T1000 (cell line): ENCODE measurements around the gene CSE1L.
"Not testable (repeated sequence)": the region's sequence is repeated elsewhere in the genome, so short reads cannot be mapped to it uniquely, and the experiment has no call there.

Experiments
- DNase-seq: peaks from one replicate; lab custom pipeline; 2025; ENCODE audit warnings: mixed read lengths; lab: John Stamatoyannopoulos, UW

CSE1L gene

DNA sequence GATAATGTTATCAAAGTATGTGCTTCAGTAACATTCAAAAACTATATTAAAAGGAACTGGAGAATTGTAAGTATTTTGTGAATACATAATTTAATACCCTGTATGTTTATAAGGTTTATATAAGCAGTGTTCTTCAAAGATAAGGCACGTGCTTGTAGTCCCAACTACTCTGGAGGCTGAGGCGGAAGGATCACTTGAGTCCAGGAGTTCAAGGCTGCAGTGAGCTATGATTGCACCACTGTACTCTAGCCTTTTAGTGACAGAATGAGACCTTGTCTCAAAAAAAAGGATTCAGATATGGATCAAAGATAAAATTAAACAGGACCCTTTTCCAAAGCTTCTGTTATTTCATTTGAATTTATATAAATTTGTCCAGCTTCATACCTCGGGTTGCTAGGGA lies 17.2 kb downstream of the CSE1L start:
- DNase-seq, result no peak

DNA sequence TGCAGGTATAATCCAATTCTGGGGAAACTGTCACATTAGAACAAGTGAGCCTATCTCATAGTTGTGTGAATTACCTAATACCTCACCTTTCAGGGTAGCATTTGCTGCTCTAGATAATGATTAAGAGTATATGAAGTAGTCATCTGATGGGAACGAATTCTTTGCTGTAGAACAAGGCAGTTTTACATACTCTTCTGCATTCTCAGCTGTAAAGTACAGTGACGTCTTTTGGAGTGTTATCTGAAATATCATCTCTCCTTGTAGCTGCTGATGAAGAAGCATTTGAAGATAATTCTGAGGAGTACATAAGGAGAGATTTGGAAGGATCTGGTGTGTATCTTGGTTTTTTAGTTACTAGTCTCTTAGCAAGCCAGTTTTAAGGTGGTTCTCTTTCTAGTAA lies 28.4 kb downstream of the CSE1L start:
- no peak for DNase-seq

DNA sequence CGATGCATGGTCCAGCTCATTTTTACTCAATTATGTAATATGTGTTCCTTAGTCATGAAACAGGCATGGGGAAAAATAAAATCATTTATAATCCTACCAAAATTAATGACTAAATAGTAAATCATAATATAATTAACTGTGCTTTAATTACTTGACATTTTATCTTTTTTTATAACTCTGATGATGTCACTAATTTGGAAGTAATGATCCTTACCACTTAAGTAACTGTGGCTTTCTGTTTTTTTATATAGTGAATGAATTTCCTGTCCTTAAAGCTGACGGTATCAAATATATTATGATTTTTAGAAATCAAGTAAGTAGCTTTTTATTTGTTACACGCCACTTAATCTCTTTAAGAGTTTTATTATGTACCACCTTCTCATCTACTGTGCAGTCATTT lies 32.2 kb downstream of the CSE1L start:
- no peak for DNase-seq

DNA sequence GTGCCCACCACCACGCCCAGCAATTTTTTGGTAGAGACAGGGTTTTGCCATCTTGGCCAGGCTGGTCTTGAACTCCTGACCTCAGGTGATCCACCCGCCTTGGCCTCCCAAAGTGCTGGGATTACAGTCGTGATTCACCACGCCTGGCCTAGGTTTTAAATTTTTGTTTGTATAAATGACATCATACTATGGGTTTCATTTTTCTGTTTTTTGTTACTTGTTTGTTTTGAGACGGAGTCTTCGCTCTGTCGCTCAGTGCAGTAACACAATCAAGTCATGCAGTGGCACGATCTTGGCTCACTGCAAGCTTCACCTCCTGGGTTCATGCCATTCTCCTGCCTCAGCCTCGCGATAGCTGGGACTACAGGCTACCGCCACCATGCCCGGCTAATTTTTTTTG lies 36.2 kb downstream of the CSE1L start:
- DNase-seq, result not testable (repeated sequence)

DNA sequence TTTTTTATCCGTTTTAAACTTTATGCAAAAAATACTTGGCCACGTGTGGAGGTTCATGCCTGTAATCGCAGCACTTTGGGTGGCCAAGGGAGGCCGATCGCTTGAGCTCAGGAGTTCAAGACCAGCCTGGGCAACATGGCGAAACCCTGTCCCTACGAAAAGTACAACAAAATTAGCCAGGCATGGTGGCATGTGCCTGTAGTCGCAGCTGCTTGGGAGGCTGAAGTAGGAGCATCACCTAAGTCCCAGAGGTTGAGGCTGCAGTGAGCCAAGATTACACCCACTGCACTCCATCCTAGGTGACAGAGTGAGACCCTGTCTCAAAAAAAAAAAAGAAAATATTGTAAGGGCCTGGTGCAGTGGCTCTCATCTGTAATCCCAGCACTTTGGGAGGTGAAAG lies 45.0 kb downstream of the CSE1L start:
- DNase-seq, result no peak

DNA sequence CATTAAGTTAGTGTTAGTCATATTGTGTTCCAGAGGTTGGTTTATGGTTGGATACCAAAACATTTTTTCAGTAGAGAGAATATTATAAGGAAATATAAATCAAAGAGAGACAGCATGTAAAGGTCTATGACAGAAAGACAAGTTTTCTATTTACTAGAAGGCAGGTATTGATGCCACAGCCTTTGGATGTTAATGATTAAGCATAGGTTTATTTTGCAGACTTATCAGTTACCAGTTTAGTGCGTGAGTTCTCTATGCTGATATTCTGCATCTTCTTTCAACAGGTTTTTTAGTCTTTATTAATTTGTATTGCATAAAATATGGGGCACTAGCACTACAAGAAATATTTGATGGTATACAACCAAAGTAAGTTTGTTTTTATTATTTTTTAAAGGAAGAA lies 45.6 kb downstream of the CSE1L start:
- DNase-seq, result no peak

DNA sequence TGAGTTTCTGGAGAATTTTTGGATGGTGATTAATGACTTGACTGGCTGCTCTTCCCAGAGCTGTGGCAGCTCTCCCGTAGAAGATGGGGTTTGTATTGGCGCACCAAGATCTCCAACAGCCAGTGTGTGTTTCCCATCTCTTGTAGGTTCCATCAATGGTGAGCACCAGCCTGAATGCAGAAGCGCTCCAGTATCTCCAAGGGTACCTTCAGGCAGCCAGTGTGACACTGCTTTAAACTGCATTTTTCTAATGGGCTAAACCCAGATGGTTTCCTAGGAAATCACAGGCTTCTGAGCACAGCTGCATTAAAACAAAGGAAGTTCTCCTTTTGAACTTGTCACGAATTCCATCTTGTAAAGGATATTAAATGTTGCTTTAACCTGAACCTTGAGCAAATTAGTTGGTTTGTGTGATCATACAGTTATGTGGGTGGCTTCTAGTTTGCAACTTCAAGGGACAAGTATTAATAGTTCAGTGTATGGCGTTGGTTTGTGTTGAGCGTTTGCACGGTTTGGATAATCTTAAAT lies 50.2 kb downstream of the CSE1L start:
- DNase-seq, result no peak

DNA sequence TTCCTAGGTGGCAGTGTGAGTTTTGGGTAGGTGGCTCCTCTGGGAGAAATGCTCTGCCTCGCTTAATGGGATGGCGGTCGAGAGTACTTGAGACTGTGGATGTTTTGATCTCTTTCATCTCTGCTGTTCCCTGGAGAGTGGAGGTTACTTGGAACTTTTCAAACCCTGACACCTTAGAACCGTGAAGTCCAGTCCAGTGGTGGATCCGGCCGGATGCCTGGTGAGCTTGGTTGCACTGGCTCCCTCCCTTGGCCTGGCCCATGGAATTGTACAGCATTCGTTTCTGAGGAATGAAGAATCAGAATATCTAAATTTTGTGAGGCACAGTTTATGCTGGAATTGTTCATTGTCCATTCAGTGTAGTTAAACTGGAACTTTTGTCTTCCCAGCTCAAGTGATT lies 51.0 kb downstream of the CSE1L start:
- DNase-seq, result no peak

DNA sequence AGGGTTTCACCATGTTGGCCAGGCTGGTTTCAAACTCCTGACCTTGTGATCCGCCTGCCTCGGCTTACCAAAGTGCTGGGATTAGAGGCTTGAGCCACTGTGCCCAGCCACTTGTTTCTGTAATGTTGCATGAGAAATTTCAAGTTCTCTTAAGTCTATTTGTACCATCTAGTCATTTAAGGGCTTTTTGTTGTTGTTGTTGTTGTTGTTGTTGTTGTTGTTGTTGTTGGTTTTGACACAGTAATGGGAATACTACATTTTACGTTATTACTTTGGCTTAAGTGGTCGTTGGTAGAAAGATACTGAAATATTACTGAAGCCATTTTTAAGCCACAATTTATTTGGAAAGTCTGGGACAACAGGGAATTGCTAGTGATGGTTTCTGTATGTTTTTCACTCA lies 52.0 kb downstream of the CSE1L start:
- no peak for DNase-seq

DNA sequence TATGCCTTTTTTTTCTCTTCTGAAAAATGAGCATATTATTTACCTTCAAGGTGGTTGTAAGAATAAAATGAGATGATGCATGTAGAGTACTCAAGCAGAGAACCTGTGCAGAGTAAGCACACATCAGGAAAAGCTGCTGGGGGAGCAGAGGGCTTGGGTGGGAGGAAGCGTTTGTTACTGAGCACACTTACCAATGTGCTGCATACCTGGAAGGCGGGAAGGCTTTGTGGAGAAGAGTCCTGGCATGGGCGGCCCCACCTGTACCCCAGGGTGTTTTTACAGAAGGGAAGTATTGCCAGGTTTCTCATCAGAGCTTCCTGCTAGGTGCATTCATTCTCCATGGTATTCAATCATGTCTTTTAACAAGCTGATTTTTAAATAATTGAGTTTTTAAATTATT lies 52.9 kb downstream of the CSE1L start:
- DNase-seq, result no peak

DNA sequence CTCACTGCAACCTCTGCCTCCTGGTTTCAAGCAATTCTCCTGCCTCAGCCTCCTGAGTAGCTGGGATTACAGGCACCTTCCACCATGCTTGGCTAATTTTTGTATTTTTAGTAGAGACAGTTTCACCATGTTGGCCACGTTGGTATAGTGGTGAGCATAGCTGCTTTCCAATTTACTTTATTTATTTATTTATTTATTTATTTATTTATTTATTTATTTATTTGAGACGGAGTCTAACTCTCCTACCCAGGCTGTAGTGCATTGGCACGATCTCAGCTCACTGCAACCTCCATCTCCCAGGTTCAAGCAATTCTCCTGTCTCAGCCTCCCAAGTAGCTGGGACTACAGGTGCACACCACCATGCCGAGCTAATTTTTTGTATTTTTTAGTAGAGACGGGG lies 54.2 kb downstream of the CSE1L start:
- DNase-seq, result not testable (repeated sequence)

DNA sequence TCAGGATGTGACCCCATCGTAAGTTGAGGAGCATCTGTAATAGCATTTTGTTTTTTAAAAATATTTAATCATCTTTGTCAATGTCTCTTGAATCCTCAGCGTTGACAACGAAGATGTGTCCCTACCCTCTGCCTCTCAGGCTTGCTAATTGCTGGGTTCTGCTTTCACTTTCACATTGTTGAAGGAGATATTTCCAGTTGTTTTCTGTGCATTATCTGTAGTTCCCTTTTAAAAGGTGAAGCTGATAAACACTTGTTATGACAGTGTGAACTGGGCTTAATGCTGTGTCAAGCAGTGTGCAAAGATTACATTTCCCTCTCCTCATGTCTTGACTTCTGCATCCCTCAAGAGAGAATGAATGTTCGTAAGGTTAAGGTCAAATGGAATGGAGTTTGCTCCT lies 54.9 kb downstream of the CSE1L start:
- no peak for DNase-seq

DNA sequence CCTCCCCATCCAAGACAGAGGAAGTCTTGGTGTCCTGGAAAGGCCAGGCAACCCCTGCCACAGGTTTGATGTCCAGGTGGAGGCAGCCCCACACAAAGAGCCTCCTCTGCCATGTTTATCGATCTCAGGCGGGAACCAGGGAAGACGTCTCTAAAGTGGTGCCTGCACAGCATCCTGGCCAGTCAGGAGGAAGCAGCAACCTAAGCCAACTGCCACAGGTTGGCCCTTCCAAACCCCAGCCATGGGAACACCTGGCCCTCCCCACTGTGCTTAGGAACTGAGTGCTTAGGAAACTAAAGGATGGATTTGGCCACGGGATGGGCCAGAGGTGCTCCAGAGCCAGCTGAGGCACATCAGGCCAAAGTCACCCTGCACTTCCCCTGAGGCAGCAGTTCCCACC lies 56.9 kb downstream of the CSE1L start:
- no peak for DNase-seq

DNA sequence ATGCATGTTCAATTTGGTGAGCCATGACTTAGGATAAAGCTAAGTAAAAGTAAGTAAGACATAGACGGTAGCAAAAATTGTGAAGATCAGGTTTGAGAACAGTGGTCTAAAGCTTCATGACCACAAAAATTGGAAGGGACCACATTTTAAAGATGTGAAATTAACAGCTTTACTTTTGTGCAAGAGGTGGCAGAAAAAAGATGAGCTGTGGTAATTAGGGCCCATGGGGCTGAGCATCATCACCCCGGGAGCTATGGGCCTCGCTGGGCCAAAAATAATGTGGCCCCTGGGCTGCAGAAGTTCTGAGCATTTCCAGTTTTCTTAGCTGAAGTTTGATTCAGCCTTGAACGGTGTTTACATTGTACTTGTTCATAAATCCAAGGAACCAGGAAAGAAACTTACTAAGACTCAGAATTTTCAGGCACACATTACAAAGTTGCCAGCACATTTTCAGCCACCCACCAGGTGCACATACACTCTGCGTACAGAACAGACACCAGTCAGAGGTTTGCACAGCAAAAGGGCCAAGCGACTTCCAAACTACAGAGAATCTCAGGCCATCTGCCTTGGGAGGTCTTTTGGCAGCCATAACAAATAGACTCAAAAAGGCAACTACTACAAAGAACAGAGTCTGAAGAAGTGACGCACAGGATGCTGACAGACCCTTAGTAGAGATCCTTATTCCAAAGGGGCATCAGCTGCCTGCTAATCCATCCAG lies 57.7 kb downstream of the CSE1L start:
- DNase-seq, result no peak

DNA sequence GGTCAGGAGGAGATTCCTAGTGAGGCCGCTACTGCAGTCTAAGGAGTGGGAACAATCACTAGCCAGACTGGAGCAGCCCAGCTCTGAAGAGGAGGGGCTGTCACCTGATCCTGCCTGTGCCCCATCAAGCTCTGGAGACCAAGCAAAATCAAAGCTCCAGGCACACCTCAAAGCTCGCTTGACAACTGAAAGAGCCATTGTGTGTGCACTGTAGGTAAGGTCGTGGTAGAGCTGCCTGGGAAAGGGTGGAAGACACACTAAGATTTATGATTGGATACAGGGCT lies 58.2 kb downstream of the CSE1L start:
- no peak for DNase-seq

DNA sequence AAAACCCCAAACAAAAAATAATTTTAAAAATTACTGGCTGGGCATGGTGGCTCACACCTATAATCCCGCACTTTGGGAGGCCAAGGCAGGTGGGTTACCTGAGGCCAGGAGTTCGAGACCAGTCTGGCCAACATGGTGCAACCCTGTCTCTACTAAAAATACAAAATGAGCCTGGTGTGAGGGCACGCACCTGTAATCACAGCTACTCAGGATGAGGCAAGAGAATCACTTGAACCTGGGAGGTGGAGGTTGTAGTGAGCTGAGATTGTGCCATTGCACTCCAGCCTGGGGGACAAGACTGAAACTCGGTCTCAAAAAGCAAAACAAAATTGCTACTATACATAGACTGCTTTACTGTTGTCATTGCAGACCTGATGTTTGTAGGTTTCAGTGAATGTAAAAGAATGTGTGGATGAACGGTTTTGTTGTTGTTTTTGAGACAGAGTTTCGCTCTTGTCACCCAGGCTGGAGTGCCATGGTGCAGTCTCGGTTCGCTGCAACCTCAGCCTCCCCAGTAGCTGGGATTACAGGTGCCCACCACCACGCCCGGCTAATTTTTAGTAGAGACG lies 59.0 kb downstream of the CSE1L start:
- DNase-seq, result not testable (repeated sequence)

DNA sequence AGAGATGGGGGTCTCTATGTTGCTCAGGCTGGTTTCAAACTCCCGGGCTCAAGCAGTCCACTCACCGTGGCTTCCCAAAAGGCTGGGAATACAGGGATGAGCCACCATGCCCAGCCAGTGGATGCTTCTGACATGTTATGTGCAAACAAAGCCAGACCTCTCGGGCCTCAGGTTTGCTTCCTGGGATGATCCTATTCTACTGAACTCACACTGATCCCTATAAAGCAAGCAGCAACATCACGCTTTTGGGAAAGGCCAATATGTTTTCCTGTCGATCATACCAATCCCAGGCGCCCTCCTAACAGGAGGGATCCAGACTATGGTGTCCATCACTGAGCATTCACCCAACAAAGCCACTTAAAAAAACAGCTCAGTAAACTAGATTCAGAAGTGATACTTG lies 60.2 kb downstream of the CSE1L start:
- DNase-seq, result no peak

DNA sequence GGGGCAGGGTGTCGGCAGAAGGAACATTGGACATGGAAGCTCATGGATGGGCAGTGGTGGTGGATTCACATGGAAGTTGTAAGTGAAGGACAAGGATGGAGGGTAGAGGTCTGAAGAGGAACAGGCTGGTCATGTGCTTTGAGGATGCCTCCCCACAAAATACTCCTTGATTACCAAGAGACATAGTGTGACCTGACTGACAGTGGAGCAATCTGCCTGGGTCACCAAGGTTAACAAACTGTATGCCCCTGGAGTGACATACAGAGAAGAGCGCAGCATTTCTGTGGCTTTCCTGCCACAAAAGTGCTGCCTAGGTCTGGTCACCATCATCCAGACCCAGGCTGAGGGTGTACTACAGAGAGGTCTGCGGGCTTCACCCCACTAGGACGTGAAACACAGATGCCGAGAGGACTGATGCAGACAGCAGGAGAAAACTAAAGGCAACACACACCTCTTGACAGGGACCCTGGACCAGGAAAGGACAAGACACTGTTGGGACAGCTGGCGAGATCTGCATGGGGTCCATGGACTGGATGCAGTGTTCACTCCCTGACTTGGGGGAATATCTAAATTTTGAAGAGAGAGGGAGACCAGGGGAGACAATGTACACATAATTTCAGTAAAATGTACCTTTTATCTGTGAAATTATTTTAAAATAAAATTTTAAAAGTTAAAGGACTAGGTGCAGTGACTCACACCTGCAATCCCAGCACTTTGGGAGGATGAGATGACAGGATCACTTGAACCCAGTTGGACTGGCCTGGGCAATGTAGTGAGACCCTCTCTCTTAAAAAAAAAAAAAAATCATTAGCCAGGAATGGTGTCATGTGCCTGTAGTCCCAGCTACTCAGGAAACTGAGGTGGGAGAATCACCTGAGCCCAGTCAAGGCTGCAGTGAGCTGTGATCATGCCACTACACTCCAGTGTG lies 64.9 kb downstream of the CSE1L start:
- DNase-seq, result no peak

DNA sequence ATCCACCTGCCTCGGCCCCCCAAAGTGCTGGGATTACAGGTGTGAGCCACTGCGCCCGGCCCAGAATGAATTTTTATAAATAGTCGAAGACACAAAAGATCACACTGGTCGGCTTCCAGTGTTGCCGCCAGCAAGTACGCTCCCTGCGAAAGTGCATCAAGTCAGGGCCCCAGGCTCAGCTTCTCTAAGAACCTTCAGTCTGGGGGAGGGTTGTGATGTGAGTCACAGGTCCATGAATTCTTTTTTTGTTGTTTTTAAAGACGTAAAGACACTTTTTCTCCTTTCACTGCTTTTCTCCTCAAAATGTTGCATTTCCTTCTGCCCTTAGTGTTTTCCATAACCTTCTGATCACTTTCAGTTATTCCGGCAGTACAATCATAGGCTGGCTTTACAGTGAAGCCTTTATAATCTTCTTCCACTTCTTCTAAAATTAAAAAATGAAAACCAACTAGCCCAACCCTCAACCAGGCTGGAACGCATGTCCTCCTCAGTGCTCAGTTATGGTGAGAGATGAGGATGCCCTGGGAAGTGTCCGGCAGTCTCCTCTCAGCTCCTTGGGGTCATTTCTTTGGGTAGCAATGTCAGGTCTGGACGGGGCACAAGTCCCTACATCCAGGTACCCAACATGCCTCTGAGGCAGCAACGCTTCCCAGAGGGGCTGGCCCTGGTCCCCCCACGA lies 66.6 kb downstream of the CSE1L start:
- no peak for DNase-seq

DNA sequence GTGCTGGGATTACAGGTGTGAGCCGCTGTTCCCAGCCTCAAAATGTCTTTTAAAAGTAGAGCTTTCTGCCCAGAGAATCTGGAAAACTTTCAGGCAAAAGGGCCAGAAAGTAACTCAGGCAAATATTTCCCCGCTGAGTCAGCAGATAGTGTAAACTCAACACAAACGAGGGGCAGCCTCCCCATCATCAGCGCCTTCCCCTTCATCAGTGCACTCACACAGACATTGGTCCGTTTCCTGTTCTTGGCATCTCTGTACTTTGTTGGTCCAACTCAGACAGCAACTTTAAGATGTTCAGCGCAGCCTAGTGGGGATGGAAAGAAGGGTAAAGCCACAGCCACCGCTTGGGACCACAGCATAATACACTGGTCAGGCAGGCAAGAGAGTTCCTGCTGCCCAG lies 69.5 kb downstream of the CSE1L start:
- no peak for DNase-seq

DNA sequence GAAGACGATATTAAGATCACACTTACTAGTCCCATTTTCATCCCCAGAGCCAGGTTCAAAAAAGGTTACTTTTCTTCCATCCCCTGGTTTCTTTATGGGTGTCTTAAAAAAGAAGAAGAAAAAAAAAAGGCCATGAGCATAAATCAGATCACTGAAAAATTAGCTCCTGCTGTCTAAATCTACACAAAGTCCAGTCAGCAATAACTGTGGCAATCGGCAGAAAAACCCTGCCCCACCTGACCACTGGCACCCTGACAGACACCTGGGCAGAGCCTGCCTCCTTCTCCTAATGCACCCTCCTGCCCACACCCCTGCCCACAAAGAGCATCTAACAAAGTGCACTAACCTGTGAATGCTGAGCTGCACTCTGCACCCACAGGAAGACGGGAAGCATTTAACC lies 72.2 kb downstream of the CSE1L start:
- no peak for DNase-seq

DNA sequence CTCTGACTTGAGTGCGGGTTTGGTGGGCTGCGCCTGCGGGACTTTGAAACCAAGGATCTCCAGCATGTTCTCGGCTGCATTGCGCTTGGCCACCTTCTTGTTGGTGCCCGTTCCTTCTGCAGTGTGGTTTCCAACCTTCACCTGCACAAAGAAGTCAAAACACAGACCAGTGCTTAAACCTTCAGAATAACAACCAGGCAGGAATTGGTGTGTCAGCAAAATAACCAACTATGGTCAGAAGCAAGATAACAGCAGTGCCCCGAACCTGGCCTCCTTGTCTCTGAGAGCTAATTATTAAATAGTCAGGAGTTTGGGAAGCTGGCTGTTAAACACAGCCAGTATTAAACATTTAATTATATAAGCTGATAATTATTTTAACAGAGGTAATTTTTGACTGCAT lies 73.9 kb downstream of the CSE1L start:
- DNase-seq, result no peak

DNA sequence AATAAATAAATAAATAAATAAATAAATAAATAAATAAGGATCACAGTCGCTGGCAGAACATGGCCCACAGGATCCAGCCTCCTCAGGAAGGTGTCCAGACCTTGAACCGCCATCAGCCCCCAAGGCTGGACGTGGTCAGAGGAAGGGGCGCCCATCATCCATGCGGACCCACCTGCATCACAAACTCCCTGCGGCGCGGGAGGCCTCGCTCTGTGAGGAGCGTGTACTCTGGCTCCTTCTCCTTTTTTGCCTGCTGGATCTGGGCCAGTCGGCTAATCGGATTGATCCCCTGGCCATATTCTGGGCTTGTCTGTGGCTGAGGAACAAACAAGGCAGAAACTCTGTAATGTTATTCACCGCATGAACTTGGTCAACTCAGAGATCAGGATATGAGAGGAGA lies 76.8 kb downstream of the CSE1L start:
- DNase-seq, result no peak
